GM21526 (cell line): ENCODE data around the gene IL20.
"Not testable (repeated sequence)": the region's sequence is repeated elsewhere in the genome, so short reads cannot be mapped to it uniquely, and the experiment has no call there.

Source experiments
- ATAC-seq: cut with Tn5 transposase; IDR thresholded peaks from one replicate; pipeline ENCODE4 v1.9.1; 2021; ENCODE audit warnings: moderate library complexity; ENCODE audit not compliant: unreplicated experiment, low FRiP score

IL20 gene

GRCh38 chr1:206841609-206842323 is 23.7 kb upstream of the IL20 start:
- ATAC-seq, result no peak

DNA sequence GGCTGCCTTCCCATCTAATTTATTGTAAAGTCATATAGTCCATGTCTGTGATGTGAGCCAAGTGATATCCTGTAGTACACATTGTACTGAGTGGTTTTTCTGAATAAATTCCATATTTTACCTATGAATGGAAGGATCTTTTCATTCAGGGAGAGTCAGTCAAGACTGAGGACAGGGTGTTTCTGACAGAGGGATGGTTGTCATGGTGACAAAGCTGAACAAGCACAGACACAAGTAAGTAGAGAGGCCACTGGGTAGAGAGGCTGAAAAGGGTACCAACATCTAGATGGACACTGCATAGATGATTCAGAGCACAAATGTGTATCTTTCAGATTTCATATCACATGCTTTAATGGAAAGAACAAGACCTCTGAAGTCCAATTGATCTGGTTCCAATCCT is 22.6 kb upstream of the IL20 start:
- no peak for ATAC-seq

- ATAC-seq, result no peak
These were observed 21.8 kb upstream of the IL20 start for GRCh38 chr1:206843626-206844025.

GRCh38 chr1:206846487-206846886 is 18.9 kb upstream of the IL20 start:
- ATAC-seq, result no peak

DNA sequence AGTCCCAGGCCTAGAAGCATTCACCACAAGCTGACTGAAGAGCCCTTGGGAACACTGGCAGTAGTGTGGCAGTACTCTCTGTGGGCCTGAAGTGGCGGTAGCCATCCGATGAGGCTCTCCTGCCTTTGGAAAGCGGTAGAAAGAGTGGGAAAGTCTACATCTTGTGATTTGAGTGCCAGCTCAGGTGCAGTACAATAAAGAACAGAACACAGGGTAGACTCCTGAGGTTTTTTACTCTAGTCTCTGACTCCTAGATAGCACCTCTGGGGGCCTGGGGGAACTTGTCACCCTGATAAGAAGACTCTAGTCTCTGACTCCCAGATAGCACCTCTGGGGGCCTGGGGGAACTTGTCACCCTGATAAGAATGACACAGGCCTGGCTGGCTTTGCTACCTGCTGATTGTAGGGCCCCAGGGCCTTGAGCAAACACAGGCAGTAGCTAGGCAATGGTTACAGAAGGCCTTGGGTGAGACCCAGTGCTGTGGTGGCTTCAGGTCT is 18.0 kb upstream of the IL20 start:
- ATAC-seq, result no peak

DNA sequence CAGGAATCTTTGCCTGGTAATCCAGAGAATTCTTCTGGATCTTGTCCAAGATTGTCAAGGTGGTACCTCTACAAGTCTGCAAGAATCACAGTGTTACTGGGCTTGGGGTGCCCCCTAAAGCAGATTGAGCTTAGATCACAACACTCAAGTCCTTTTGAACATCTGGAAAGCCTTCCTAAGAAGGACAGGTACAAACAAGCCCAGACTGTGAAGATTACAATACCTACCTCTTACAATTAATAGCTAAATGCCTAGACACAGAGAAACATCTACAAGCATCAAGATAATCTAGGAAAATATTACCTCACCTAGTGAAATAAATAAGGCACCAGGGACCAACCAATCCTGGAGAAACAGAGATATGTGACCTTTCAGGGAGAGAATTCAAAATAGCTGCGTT is 17.5 kb upstream of the IL20 start:
- ATAC-seq, result no peak

DNA sequence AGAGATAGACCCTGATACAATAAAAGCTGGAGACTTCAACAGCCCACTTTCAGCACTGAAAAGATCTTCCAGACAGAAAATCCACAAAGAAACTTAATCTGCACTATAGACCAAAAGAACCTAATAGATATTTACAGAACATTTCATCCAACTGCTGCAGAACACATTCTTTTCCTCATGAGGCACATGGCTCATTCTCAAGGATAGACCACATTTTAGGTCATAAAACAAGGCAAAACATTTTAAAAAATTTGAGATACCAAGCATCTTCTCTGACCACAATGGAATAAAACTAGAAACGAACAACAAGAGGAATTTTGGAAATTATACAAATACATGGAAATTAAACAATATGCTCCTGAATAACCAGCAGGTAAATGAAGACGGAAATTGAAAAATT is 15.0 kb upstream of the IL20 start:
- ATAC-seq, result no peak

DNA sequence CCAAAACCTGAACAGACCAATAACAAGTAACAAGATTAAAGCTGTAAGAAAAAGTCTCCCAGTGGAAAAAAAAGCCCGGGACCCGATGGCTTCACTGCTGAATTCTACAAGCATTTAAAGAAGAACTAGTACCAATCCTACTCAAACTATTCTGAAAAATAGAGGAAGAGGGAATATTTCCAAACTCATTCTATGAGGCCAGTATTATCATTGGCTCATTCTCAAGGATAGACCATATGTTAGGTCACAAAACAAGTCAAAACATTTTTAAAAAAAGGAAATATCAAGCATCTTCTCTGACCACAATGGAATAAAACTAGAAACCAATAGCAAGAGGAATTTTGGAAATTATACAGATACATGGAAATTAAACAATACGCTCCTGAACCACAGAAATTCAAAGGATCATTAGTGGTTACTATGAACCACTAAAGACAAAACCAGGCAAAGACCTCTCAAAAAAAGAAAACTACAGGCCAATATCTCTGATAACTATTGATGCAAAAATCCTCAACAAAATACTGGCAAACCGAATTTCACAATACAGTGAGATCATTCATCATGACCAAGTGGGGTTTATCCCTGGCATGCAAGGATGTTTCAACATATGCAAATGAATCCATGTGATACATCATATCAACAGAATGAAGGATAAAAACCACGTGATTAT is 13.9 kb upstream of the IL20 start:
- ATAC-seq, result no peak

- ATAC-seq, result not testable (repeated sequence)
These were observed 12.8 kb upstream of the IL20 start for GRCh38 chr1:206852662-206853061.

DNA sequence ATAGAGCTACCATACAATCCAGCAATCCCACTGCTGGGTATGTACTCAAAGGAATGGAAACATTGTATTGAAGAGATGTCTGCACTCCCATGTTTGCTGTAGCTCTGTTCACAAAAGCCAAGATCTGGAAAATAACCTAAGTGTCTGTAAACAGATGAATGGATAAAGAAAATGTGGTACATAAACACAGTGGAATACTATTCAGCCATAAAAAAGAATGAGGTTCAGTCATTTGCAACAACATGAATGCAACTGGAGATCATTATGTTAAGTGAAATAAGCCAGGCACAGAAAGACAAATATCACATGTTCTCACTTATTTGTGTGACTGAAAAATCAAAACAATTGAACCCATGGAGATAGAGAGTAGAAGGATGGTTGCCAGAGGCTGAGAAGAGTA is 11.7 kb upstream of the IL20 start:
- ATAC-seq, result not testable (repeated sequence)

- ATAC-seq, result no peak
These were observed 10.9 kb upstream of the IL20 start for GRCh38 chr1:206854401-206855129.

DNA sequence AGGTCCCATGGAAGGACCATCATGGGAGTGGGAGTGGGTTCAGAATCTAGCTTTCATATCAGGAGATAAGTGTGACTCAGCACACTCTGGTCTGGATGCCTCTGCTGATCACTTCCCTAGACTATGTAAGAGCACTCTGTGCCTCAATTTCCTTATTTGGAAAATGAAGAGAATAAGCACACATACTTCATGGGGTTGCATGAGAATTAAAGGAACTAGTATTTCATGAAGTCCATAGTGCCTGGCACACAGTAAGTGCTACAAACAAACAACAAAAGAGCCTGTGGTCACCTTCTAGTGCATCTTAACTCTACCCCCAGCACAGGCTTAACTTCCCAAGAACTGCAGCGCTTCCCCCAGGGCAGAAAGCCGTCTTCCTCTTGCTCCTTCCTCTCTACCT is 9.6 kb upstream of the IL20 start:
- no peak for ATAC-seq

DNA sequence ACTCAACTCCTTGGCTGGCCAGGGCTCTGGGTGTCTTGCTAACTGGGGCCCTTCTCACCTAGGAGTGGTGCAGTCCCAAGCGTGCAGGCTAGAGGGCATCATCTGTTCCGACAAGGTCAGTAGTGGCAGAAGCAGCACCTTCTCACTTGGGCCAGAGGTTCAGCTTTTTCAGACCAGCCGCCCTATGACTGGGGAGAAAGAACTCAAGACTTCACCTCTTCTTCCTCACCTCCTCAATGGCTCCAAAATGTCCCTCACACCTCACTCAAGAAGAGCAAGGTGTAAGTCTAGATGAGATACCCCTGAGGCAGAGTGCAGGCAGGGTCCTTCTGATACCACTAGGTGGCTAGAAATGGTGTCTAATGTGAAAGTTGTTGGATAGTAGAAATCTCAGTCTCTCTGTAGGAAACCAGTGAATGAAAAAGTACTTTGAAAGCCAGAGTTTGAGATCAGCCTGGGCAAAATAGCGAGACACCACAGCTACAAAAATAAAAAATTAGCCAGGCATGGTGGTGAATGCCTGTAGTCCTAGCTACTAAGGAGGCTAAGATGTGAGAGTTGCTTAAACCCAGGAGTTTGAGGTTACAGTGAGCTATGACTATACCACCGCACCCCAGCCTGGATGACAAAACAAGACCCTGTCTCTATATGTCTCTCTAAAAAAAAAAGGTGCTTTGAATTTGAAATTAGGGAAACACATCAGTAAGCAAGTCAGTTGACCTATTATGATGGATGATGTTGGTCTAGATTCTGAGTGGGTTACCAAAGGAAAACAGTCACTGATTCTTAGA is 8.6 kb upstream of the IL20 start:
- ATAC-seq, result no peak

GRCh38 chr1:206859082-206859521 is 6.3 kb upstream of the IL20 start:
- ATAC-seq, result no peak

- no peak for ATAC-seq
These were observed 5.3 kb upstream of the IL20 start for GRCh38 chr1:206860165-206860564.

- no peak for ATAC-seq
These were observed 2.2 kb upstream of the IL20 start for GRCh38 chr1:206863266-206863665.

- no peak for ATAC-seq
These were observed 639 bp downstream of the IL20 start for GRCh38 chr1:206866062-206866461.

- ATAC-seq, result no peak
These were observed 1.8 kb downstream of the IL20 start for GRCh38 chr1:206867239-206867638.

DNA sequence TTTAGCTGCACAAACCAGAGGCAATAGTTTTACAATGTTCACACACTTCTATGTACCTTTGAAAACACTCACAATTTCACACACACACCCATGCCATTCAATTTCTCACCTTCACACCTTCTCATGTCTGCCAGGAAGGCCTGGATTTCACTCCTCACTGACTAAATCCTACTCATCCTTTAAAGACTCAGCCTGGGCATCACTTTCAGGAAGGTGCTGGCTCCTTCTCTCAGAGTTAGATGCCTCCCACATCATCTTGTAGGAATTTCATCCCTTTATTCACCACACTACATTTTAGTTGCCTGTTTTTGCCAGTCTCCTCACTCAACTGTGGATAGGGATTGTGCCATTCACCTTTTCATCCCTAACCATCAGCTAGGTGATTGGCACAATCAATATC is 2.3 kb downstream of the IL20 start:
- no peak for ATAC-seq

DNA sequence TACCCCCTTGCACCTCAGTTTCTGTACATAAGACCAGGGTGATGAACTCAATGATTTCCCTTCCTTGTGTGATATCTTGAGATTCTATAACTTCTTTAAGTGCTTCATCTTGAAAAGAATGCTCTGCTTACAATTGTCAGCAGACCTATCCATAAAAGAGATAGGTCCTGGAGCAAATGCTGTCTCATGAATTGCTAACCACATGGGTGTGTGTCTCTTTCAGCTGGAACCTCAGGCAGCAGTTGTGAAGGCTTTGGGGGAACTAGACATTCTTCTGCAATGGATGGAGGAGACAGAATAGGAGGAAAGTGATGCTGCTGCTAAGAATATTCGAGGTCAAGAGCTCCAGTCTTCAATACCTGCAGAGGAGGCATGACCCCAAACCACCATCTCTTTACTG is 2.8 kb downstream of the IL20 start:
- no peak for ATAC-seq

DNA sequence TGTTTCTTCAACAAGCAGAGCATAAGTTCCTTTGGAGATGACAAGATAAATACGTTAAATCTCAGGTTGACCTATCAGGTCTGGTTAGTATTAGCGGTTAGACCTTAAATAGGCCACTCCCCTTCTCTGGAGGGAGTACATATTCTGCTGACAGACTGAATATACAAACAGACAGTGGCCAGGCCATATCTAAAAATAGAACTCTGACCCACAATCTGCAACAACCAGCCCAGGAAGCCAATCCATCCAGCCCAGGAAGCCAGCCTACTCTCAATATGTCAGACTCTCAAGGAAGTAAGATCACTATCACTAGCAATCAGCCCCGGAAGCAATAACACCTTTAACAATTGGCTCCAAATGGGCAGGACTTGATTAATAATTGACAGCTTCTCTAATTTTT is 6.7 kb downstream of the IL20 start:
- ATAC-seq, result no peak
